TTC549 (cell line): ENCODE results near the gene EPHB4.
"Not testable (repeated sequence)": the region's sequence is repeated elsewhere in the genome, so short reads cannot be mapped to it uniquely, and the experiment has no call there.

Source experiments
- FAIRE-seq: peaks from 2 replicates; lab custom pipeline; 2012; peaks lifted over from hg19 to GRCh38; lab: Jason Lieb, UNC

The EPHB4 gene

GRCh38 chr7:100819586-100819985, 7.7 kb downstream of the EPHB4 start:
- FAIRE-seq: no peak

- no peak for FAIRE-seq
Observed at GRCh38 chr7:100818825-100819224, 8.5 kb downstream of the EPHB4 start.

- no peak for FAIRE-seq
Observed at GRCh38 chr7:100818366-100818765, 9.0 kb downstream of the EPHB4 start.

GRCh38 chr7:100817097-100817496, 10.2 kb downstream of the EPHB4 start:
- FAIRE-seq: no peak

DNA sequence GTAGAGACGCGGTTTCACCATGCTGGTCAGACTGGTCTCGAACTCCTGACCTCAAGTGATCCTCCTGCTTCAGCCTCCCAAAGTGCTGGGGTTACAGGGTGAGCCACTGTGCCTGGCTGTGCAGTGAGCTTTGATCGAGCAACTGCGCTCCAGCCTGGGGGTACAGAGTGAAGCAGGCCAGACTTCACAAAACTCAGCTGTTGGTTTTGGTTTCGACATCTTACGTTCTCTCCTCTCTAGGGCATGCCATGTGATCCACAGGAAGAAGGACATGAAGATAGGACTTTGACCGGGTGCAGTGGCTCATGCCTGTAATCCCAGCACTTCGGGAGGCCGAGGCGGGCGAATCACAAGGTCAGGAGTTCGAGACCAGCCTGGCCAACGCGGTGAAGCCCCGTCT, 10.8 kb downstream of the EPHB4 start:
- not testable (repeated sequence) for FAIRE-seq

DNA sequence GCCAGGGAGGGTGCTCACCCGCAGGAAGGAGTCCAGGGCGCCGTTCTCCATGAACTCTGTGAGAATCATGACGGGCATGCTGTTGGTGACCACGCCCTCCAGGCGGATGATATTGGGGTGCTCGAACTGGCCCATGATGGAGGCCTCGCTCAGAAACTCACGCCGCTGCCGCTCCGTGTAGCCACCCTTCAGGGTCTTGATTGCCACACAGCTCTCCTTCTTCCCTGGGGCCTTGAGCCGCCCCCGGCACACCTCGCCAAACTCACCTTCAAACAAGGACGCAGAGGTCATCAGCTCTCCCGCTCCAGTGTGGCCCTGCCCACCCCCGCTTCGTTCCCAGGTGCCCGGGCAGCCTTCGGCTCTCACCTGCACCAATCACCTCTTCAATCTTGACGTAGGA, 14.6 kb downstream of the EPHB4 start:
- FAIRE-seq: no peak

DNA sequence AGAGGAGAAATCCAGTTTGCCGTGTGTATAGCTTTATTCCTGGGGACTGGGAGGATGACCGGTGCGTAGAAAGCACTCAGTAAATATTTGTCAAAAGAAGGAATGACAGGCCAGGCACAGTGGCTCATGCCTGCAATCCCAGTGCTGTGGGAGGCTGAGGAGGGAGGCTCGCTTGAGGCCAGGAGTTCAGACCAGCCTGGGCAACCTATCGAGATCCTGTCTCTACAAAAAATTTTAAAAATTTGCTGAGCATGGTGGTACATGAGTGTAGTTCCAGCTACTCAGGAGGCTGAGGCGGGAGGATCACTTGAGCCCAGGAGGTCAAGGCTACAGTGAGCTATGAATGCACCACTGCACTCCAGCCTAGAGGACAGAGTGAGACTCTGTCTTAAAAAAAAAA, 15.8 kb downstream of the EPHB4 start:
- no peak for FAIRE-seq

GRCh38 chr7:100808354-100808875, 18.9 kb downstream of the EPHB4 start:
- no peak for FAIRE-seq

GRCh38 chr7:100806883-100807282, 20.4 kb downstream of the EPHB4 start:
- FAIRE-seq: not testable (repeated sequence)

- FAIRE-seq: no peak
Observed at GRCh38 chr7:100806276-100806675, 21.0 kb downstream of the EPHB4 start.

GRCh38 chr7:100804681-100805431, 22.5 kb downstream of the EPHB4 start:
- FAIRE-seq: no peak

DNA sequence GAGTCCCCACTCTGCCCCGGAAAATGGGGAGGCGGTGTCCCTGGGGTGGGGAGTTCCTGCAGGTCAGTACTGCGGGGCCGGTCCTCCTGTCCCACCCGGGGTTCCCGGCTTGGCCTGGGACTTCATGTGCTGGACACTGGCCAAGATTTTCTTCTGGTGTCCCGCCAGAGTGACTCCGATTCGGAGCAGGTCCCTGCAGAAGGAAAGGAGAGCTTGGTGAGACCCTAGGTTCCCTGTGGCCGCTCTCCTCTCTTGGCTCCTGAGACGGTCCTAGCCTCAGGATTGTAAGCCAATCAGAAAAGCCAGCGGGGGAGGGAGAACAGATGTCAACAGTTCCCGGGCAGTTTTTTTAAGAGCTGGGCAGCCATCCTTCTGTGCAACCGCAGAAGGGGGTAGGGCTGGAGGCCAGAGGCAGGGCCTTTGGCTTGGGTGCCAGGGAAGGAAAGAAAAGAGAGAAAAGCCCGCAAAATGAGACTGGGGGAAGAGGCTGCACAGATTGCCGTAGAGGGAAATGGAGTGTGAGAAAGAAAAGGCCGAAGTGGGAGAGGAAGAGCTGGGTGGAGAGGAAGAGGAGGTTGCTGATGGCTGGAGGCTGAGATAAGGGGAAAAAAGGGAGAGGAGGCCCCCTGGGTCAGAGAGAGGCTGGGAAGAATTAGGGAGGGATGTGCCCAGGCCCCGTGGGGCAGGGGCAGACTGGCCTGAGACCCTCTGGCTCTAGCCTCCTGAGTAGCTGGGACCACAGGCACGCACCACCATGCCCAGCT, 23.7 kb downstream of the EPHB4 start:
- peak; percentile 71 for FAIRE-seq

DNA sequence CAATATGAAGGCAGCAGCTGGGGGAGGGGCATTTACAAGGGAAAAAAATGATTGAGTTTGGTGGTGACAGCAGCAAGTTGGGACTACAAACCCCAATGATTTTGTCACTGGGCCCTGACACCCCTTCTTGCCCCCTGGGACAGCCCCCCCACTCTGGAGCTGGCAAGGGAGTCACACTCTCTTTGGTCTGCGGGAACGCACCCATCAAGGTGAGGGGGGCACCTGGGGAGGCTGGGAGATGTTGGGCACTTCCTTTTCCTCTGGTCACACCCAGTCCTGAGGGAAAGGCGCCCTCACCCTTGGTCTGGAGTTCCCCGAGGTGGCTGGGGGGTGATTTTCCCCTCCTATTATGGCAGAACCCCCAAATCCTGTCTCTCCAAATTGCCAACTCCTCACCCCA, 24.4 kb downstream of the EPHB4 start:
- FAIRE-seq: no peak

GRCh38 chr7:100801833-100802568, 25.3 kb downstream of the EPHB4 start:
- FAIRE-seq: no peak

DNA sequence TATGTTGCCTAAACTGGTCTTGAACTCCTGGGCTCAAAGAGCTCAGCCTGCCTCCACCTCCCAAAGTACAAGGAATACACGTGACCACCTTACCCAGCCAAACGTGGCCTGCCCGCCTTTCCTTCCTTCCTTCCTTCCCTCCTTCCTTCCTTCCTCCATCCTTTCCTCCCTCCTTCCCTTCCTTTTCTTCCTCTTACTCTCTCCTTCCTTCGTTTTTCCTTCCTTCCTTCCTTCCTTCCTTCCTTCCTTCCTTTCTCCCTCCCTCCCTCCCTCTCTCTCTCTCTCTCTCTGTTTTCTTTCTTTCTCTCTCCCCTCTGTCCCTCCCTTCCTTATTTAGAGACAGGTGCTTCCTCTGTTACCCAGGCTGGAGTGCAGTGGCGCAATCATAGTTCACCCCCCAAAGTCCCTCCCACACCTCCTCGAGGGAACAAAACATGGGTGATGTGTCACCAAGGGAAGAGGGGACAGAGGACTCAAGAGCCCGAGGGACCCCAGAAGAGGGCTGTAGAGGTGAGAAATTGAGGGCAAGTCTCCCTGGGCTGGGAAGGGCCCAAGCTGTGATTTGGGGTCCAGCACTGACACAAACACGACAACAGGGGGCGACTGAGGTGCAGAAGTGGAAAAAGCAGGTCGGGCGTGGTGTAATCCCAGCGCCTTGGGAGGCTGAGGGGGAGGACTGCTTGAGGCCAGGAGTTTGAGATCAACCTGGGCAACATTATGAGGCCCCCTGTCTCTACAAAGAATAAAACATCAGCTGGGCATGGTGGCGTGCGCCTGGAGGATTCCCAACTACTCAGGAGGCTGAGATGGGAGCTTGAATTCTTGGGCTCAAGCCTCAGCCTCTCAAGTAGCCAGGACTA, 28.1 kb downstream of the EPHB4 start:
- no peak for FAIRE-seq

GRCh38 chr7:100794741-100795140, 32.6 kb downstream of the EPHB4 start:
- no peak for FAIRE-seq

DNA sequence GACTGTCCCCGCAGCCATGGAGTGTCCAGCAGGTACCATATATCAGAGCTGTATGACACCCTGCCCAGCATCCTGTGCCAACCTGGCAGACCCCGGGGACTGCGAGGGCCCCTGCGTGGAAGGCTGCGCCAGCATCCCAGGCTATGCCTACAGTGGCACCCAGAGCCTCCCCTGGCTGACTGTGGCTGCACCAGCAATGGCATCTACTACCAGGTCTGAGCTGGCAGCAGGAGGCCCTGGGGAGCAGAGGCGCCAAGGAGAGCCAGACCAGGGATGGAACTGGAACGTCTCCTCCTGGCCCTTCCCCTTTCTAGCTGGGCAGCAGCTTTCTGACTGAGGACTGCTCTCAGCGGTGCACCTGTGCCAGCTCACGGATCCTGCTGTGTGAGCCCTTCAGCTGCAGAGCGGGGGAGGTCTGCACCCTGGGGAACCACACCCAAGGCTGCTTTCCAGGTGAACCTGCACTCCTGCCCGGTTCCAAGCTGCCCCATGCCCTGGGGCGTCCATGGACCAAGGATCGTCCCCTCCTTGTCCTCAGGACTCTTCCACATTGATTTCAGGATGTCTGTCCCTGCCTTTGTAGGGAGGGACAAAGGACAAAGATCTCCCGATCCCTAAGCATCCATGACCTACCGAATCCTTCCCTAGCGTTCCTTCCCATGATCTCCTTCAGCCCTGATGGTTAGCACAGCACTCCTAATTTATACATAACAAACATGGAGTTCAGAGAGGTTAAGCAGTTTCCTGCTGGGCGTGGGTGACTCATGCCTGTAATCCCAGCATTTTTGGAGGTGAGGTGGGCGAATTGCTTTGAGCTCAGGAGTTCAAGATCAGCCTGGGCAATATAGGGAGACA, 33.3 kb downstream of the EPHB4 start:
- FAIRE-seq: no peak

DNA sequence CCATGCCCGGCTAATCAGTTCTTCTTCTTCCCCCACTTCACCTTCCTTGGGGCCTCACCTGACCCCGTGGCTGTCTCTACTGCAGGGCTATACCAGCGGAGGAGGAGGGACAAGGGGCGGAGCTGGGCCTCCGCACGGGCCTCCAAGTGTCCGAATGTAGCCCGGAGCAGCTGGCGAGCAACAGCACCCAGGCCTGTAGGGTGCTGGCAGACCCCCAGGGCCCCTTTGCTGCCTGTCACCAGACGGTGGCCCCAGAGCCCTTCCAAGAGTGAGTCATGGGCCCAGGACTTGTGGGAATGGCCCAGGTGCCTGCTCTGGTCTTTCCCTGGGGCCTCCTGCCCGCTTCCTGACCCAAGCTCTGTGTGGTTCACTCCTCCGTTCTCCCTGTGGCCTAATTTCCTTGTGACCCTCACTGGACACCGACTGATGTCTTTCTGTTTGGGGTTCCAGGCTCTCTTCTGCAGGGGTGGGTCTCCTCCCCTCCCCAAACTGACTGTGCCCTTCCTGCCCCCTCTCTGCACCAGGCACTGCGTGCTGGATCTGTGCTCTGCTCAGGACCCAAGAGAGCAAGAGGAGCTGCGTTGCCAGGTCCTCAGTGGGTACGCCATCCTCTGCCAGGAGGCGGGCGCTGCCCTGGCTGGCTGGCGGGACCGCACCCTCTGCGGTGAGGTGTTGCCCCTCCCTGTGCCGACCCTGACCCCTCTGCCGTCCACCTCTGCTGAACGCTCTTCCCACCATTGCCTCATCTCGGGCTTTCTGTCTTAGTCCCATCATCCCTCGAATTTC, 35.2 kb downstream of the EPHB4 start:
- FAIRE-seq: no peak

- no peak for FAIRE-seq
Observed at GRCh38 chr7:100789055-100789454, 38.3 kb downstream of the EPHB4 start.

- no peak for FAIRE-seq
Observed at GRCh38 chr7:100786323-100786722, 41.0 kb downstream of the EPHB4 start.
